HFF-Myc (cell line): ENCODE results near the gene MAP2K6.

Experiments
- DNase-seq: peaks from one replicate; pipeline ENCODE4 v3.0.0-alpha.2; 2011; ENCODE audit warnings: low read depth; ENCODE audit errors: extremely low read depth
- H3K4me3 ChIP-seq: replicated peaks from 2 replicates; pipeline ENCODE4 v1.5.1; 2011; ENCODE audit warnings: low read depth, mild to moderate bottlenecking, control low read depth, low read length
- CTCF ChIP-seq: IDR thresholded peaks from 2 replicates; pipeline ENCODE4 v1.5.1; 2012; ENCODE audit warnings: mild to moderate bottlenecking, low read depth, low read length, control low read depth; ENCODE audit errors: missing control alignments

The MAP2K6 gene

GRCh38 chr17:69410671-69411070 is 3.8 kb upstream of the MAP2K6 start:
- H3K4me3 ChIP-seq, result no peak overlapping the region
- TF ChIP-seq CTCF, result no peak
- DNase-seq, result no peak

- DNase-seq, result no peak
- no peak for TF ChIP-seq CTCF
Observed at GRCh38 chr17:69411766-69412165, 2.7 kb upstream of the MAP2K6 start.

GRCh38 chr17:69412251-69412671 is 2.2 kb upstream of the MAP2K6 start:
- DNase-seq, result no peak
- no peak for TF ChIP-seq CTCF
- no peak overlapping the region for H3K4me3 ChIP-seq

More at GRCh38 chr17:69411766-69412165, 2.7 kb upstream of the MAP2K6 start:
- no peak overlapping the region for H3K4me3 ChIP-seq

- DNase-seq, result no peak
Observed at GRCh38 chr17:69415431-69415830, 934 bp downstream of the MAP2K6 start.

GRCh38 chr17:69417545-69418483 is 3.3 kb downstream of the MAP2K6 start:
- no peak for TF ChIP-seq CTCF
- H3K4me3 ChIP-seq, result no peak overlapping the region
- DNase-seq, result no peak

More at GRCh38 chr17:69415431-69415830, 934 bp downstream of the MAP2K6 start:
- TF ChIP-seq CTCF, result no peak
- peak overlapping the region; percentile 48 for H3K4me3 ChIP-seq

GRCh38 chr17:69418535-69418934 is 4.0 kb downstream of the MAP2K6 start:
- no peak overlapping the region for H3K4me3 ChIP-seq
- TF ChIP-seq CTCF, result no peak
- DNase-seq, result no peak
